Stimulated activated CD4-positive, alpha-beta T cell treated with anti-CD3 and anti-CD28 coated beads, TNF-alpha, amount 100 ng/mL, for 24 hours (primary cell): ENCODE measurements around the gene PROB1.
"Not testable (repeated sequence)": the region's sequence is repeated elsewhere in the genome, so short reads cannot be mapped to it uniquely, and the experiment has no call there.

Experiments
- DNase-seq, 3 experiments: peaks; one replicate each; pipeline ENCODE4 v3.0.0-alpha.2; 2020; ENCODE audit warnings: low read depth in 3 of 3

PROB1 gene

GRCh38 chr5:139394654-139395566 lies at the start of gene PROB1:
Gene PROB1 (minus strand): TSS chr5:139395104. CDS start chr5:139395081, 23 bp downstream.
- DNase-seq = no peak

GRCh38 chr5:139443831-139444453 lies 49.0 kb upstream of the PROB1 start:
- DNase-seq = no peak

- not testable (repeated sequence) for DNase-seq
These were observed 45.5 kb upstream of the PROB1 start for GRCh38 chr5:139440416-139440815.

- DNase-seq = peak; percentile 81 to 92 (median 87)
These were observed 44.4 kb upstream of the PROB1 start, which contains the start of gene DNAJC18 for GRCh38 chr5:139439013-139439903. Gene DNAJC18 (minus strand): TSS chr5:139439525. CDS start chr5:139439445, 80 bp downstream.

- DNase-seq = no peak
These were observed 43.8 kb upstream of the PROB1 start for GRCh38 chr5:139438707-139439012.

- DNase-seq = no peak
These were observed 40.8 kb upstream of the PROB1 start for GRCh38 chr5:139435676-139436075.

GRCh38 chr5:139431706-139432105 lies 36.8 kb upstream of the PROB1 start:
- DNase-seq = no peak

GRCh38 chr5:139430015-139430414 lies 35.1 kb upstream of the PROB1 start:
- no peak for DNase-seq

- no peak for DNase-seq
These were observed 31.4 kb upstream of the PROB1 start for GRCh38 chr5:139426203-139426885.

GRCh38 chr5:139425497-139425896 lies 30.6 kb upstream of the PROB1 start:
- no peak for DNase-seq

GRCh38 chr5:139422307-139422893 lies 27.5 kb upstream of the PROB1 start:
- peak in 1 of 3 experiments; percentile 55 for DNase-seq

GRCh38 chr5:139419226-139420192 lies 24.6 kb upstream of the PROB1 start:
- DNase-seq = no peak

- DNase-seq = no peak
These were observed 23.9 kb upstream of the PROB1 start for GRCh38 chr5:139418793-139419192.

- no peak for DNase-seq
These were observed 22.3 kb upstream of the PROB1 start for GRCh38 chr5:139417214-139417613.

GRCh38 chr5:139416651-139417050 lies 21.7 kb upstream of the PROB1 start:
- DNase-seq = no peak

- DNase-seq = no peak
These were observed 21.0 kb upstream of the PROB1 start for GRCh38 chr5:139415869-139416268.

GRCh38 chr5:139415221-139415861 lies 20.4 kb upstream of the PROB1 start:
- DNase-seq = peak in 1 of 3 experiments; percentile 44

GRCh38 chr5:139414581-139415130 lies 19.8 kb upstream of the PROB1 start:
- no peak for DNase-seq

- DNase-seq = no peak
These were observed 19.1 kb upstream of the PROB1 start for GRCh38 chr5:139413963-139414362.
